DND-41 (cell line): ENCODE measurements around the gene PSMA5.

Experiments used
- ATAC-seq: fragments of 200-7000 bp; cut with Tn5 transposase; 3 replicates; pipeline ENCODE4 v1.9.1; 2021; ENCODE audit warnings: low read depth; ENCODE audit not compliant: insufficient read depth
- DNase-seq: peaks from one replicate; pipeline ENCODE4 v3.0.0-alpha.2; 2020
- H2AFZ ChIP-seq: 2 replicates; pipeline ENCODE4 v1.6.0; 2012; ENCODE audit warnings: low read depth, low read length
- H3K27ac ChIP-seq: 2 replicates; pipeline ENCODE4 v1.5.1; 2012; ENCODE audit warnings: low read length, inconsistent platforms
- H3K27me3 ChIP-seq: fragments of 200-600 bp; sonication (generic); 2 replicates; pipeline ENCODE4 v1.6.0; 2012; ENCODE audit warnings: low read length, mild to moderate bottlenecking, inconsistent platforms; ENCODE audit not compliant: insufficient read depth, poor library complexity
- H3K36me3 ChIP-seq: 2 replicates; pipeline ENCODE4 v1.5.1; 2012; ENCODE audit warnings: low read length, inconsistent platforms; ENCODE audit not compliant: insufficient read depth
- H3K4me1 ChIP-seq: 2 replicates; pipeline ENCODE4 v1.5.1; 2012; ENCODE audit warnings: mild to moderate bottlenecking, low read length; ENCODE audit not compliant: insufficient read depth
- H3K4me2 ChIP-seq: 2 replicates; pipeline ENCODE4 v1.6.0; 2012; ENCODE audit warnings: mild to moderate bottlenecking, moderate library complexity, low read length, inconsistent platforms; ENCODE audit not compliant: insufficient read depth
- H3K4me3 ChIP-seq, 2 experiments: fragments of 200-600 bp in 1 of 2; shearing (Covaris generic) in 1 of 2; 2 replicates each; pipeline ENCODE4 v1.5.1; 2012 to 2016; ENCODE audit warnings: inconsistent platforms in 2 of 2, low read length in 2 of 2, mild to moderate bottlenecking in 2 of 2, low read depth in 1 of 2, moderate library complexity in 1 of 2
- H3K79me2 ChIP-seq: 2 replicates; pipeline ENCODE4 v1.6.0; 2012; ENCODE audit warnings: low read length, inconsistent platforms; ENCODE audit not compliant: insufficient read depth
- H3K9ac ChIP-seq: 2 replicates; pipeline ENCODE4 v1.6.0; 2012; ENCODE audit warnings: low read depth, mild to moderate bottlenecking, inconsistent platforms, low read length, moderate library complexity
- H3K9me3 ChIP-seq: 2 replicates; pipeline ENCODE4 v1.5.1; 2012; ENCODE audit warnings: low read length, moderate library complexity, mild to moderate bottlenecking, inconsistent platforms; ENCODE audit not compliant: insufficient read depth, severe bottlenecking
- H4K20me1 ChIP-seq: 2 replicates; pipeline ENCODE4 v1.6.0; 2012; ENCODE audit warnings: low read length; ENCODE audit not compliant: insufficient read depth
- EZH2 ChIP-seq: IDR thresholded peaks from 3 replicates; pipeline ENCODE4 v1.6.1; 2012; ENCODE audit warnings: borderline replicate concordance, low read depth, mild to moderate bottlenecking, moderate library complexity, low read length, inconsistent platforms; ENCODE audit not compliant: severe bottlenecking
- TF ChIP-seq, protein P1 (sequence below): IDR thresholded peaks from 2 replicates; pipeline ENCODE4 v1.5.1; 2012; ENCODE audit warnings: borderline replicate concordance, low read length, moderate library complexity, mild to moderate bottlenecking; ENCODE audit not compliant: poor library complexity, severe bottlenecking; ENCODE audit errors: extremely low read depth

Gene PSMA5

DNA sequence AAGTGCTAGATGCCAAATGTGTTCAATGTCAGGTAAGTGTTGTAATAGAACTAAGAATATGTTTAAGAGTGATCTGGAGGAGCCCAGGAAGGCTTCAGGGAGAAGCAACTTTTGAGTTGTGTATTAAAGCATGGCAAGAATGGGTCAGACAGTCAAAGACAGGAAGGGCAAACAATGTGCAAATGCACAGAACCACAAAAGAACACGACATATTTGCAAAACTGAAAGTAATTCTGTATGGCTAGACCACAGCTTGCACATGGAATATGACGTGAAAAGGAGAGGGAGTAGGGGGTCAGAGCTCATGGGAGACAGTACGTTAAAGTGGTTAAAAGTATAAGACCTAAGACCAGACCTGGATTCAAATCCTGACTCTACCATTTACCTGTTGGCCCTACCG is 21.4 kb downstream of the PSMA5 start:
- peaks cover 4% of the 10 kb centered on the region; the same call in 1 of the 2 replicates for H4K20me1 ChIP-seq
- no peak overlapping the region for H3K9ac ChIP-seq
- no peak overlapping the region for H3K4me2 ChIP-seq
- H2AFZ ChIP-seq: no peak overlapping the region
- TF ChIP-seq EZH2: no peak
- TF ChIP-seq, protein P1, sequence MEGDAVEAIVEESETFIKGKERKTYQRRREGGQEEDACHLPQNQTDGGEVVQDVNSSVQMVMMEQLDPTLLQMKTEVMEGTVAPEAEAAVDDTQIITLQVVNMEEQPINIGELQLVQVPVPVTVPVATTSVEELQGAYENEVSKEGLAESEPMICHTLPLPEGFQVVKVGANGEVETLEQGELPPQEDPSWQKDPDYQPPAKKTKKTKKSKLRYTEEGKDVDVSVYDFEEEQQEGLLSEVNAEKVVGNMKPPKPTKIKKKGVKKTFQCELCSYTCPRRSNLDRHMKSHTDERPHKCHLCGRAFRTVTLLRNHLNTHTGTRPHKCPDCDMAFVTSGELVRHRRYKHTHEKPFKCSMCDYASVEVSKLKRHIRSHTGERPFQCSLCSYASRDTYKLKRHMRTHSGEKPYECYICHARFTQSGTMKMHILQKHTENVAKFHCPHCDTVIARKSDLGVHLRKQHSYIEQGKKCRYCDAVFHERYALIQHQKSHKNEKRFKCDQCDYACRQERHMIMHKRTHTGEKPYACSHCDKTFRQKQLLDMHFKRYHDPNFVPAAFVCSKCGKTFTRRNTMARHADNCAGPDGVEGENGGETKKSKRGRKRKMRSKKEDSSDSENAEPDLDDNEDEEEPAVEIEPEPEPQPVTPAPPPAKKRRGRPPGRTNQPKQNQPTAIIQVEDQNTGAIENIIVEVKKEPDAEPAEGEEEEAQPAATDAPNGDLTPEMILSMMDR: no peak
- H3K9me3 ChIP-seq: no peaks in the 10 kb centered on the region
- no peaks in the 10 kb centered on the region for H3K4me1 ChIP-seq
- peaks cover 85% of the 10 kb centered on the region for H3K36me3 ChIP-seq
- no peak for DNase-seq
- no peak overlapping the region for H3K27ac ChIP-seq
- H3K4me3 ChIP-seq: no peak overlapping the region
- peaks cover 25% of the 10 kb centered on the region; the same call in 1 of the 2 replicates for H3K79me2 ChIP-seq
- peak; percentile 70 for ATAC-seq
- no peaks in the 10 kb centered on the region for H3K27me3 ChIP-seq

DNA sequence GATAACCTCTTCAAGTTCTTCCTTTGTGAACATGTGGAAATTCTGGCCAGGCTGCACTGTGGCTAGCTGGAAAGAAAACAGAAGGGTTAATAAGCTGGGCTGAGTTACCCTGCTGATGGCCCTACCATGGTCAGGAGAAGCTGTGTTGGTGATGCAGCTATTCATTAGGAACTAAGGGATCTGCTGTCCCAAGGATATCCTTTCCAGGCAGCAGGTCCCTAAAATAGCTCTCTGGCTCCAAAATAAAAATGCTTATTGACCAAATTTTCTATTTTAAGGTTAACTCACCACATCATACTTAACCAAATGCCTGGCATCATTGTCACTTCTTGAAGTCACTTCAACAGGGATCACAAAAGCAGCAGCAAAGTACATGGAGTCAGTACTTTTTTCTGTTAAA is 24.2 kb downstream of the PSMA5 start:
- Histone ChIP-seq H3K4me1 (peaks cover 17% of the 10 kb centered on the region), H3K4me2 (no peak overlapping the region), H3K36me3 (peaks cover 57% of the 10 kb centered on the region), H3K9me3 (no peaks in the 10 kb centered on the region), H4K20me1 (peaks cover 4% of the 10 kb centered on the region; the same call in 1 of the 2 replicates), H3K27me3 (no peaks in the 10 kb centered on the region), H3K9ac (no peak overlapping the region), H3K79me2 (peaks cover 23% of the 10 kb centered on the region), H2AFZ (no peak overlapping the region), H3K27ac (no peak overlapping the region), H3K4me3 (no peak overlapping the region)
- ATAC-seq: no peak
- DNase-seq: no peak
- TF ChIP-seq EZH2: no peak
- TF ChIP-seq, protein P1: no peak

DNA sequence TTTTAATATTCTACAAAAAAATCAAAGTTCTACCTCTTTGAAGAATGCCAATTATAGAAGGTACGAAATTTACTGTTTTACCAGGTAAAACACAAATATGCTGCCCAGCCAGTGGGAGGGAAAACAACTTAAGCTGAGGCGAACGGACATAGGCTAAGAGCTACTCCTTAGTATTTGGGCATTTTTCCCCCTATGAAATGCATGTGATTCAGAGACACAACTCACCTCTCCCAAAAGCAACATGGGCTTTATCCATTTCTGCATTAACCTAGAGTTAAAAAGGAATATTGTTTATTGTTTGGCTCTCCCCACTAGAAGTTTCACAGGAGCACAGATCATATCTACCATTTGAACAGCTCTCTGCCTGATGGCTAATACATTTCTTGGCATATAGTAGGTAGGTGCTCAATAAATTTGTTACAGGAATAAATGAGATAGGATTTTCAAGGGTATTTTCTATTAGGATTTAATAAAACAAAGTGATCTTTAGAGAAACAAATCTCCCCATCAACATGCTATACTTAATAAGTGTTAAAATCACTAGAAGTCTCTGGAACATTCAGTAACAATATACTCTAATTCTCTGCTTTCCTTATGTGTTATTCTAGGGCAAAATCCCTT is 26.1 kb downstream of the PSMA5 start:
- peaks cover 4% of the 10 kb centered on the region; the same call in 1 of the 2 replicates for H4K20me1 ChIP-seq
- TF ChIP-seq, protein P1: no peak
- no peak for TF ChIP-seq EZH2
- H3K4me2 ChIP-seq: no peak overlapping the region
- H3K36me3 ChIP-seq: peaks cover 41% of the 10 kb centered on the region
- no peaks in the 10 kb centered on the region for H3K9me3 ChIP-seq
- H2AFZ ChIP-seq: no peak overlapping the region
- no peaks in the 10 kb centered on the region for H3K27me3 ChIP-seq
- peaks cover 29% of the 10 kb centered on the region for H3K79me2 ChIP-seq
- DNase-seq (no peak), ATAC-seq (no peak)
- no peak overlapping the region for H3K9ac ChIP-seq
- no peak overlapping the region for H3K4me3 ChIP-seq
- H3K4me1 ChIP-seq: peaks cover 36% of the 10 kb centered on the region
- no peak overlapping the region for H3K27ac ChIP-seq
